GM18526 (cell line): ENCODE results near the gene AKR1C8.

Experiments
- POLR2A ChIP-seq: IDR thresholded peaks from 3 replicates; pipeline ENCODE4 v1.6.1; 2011; ENCODE audit not compliant: insufficient read length; ENCODE audit errors: extremely low read depth

AKR1C8 gene

GRCh38 chr10:5168897-5169420 is 16.0 kb downstream of the AKR1C8 start:
- TF ChIP-seq POLR2A = no peak

GRCh38 chr10:5165738-5166137 is 19.2 kb downstream of the AKR1C8 start:
- no peak for TF ChIP-seq POLR2A

GRCh38 chr10:5163487-5163886 is 21.5 kb downstream of the AKR1C8 start:
- TF ChIP-seq POLR2A = no peak

GRCh38 chr10:5159126-5159525 is 25.8 kb downstream of the AKR1C8 start:
- no peak for TF ChIP-seq POLR2A

- TF ChIP-seq POLR2A = no peak
Measured at GRCh38 chr10:5157501-5157900, 27.4 kb downstream of the AKR1C8 start.

- no peak for TF ChIP-seq POLR2A
Measured at GRCh38 chr10:5155951-5156350, 29.0 kb downstream of the AKR1C8 start.

- TF ChIP-seq POLR2A = no peak
Measured at GRCh38 chr10:5151076-5151475, 33.9 kb downstream of the AKR1C8 start.

GRCh38 chr10:5148678-5149032 is 36.3 kb downstream of the AKR1C8 start:
- TF ChIP-seq POLR2A = no peak

GRCh38 chr10:5147981-5148677 is 36.8 kb downstream of the AKR1C8 start:
- no peak for TF ChIP-seq POLR2A

- TF ChIP-seq POLR2A = no peak
Measured at GRCh38 chr10:5147255-5147980, 37.5 kb downstream of the AKR1C8 start.

GRCh38 chr10:5146920-5147254 is 38.1 kb downstream of the AKR1C8 start:
- no peak for TF ChIP-seq POLR2A

GRCh38 chr10:5143137-5143536 is 41.8 kb downstream of the AKR1C8 start:
- no peak for TF ChIP-seq POLR2A

- TF ChIP-seq POLR2A = no peak
Measured at GRCh38 chr10:5142199-5142598, 42.8 kb downstream of the AKR1C8 start.

- no peak for TF ChIP-seq POLR2A
Measured at GRCh38 chr10:5136468-5137087, 48.4 kb downstream of the AKR1C8 start.

GRCh38 chr10:5135581-5135980 is 49.4 kb downstream of the AKR1C8 start:
- no peak for TF ChIP-seq POLR2A
